ENCODE results near the gene HDAC4. TPM values are rescaled to one million over a fixed set of nuclear protein-coding genes. Genes with fewer than 3 reads are reported as not detected.

The HDAC4 gene
- total RNA-seq, 8 experiments from 2014 or later: 12.2 to 55.7 (median 18.1) TPM

- in situ Hi-C loops (cut with MboI; ENCODE audit: low pct_unique_long_range_greater_than_20kb in 2 of 9, low sequenced_read_pairs in 9 of 9, unreplicated experiment in 9 of 9): no loop called here
- peak in 1 of 8 experiments; percentile 4 for ATAC-seq (replicated peaks in 6 of 8)
- no peak overlapping the region for H3K4me3 ChIP-seq
- 77 to 100% (median 94%) methylated on average over 1 to 5 of the region's 15 CpGs; no CpG with 5 or more reads in 2 of the 10 experiments for WGBS, 10 experiments
- H3K4me1 ChIP-seq (replicated peaks in 1 of 2): peaks cover 70 to 76% of the 10 kb centered on the region in 2 donors
- no peak overlapping the region for H3K27ac ChIP-seq
Observed at GRCh38 chr2:239293775-239294430, 106.9 kb downstream of the HDAC4 start.

- Histone ChIP-seq H3K4me3 (no peak overlapping the region), H3K27ac (no peak overlapping the region), H3K4me1 (replicated peaks in 1 of 2) (peaks cover 75 to 76% of the 10 kb centered on the region in 2 donors)
- ATAC-seq (replicated peaks in 6 of 8): no peak
- in situ Hi-C loops (cut with MboI; ENCODE audit: low pct_unique_long_range_greater_than_20kb in 2 of 9, low sequenced_read_pairs in 9 of 9, unreplicated experiment in 9 of 9): no loop called here
- WGBS, 10 experiments: 0 to 92% (median 76%) methylated on average over 1 to 11 of the region's 15 CpGs; no CpG with 5 or more reads in 1 of the 10 experiments
Observed at GRCh38 chr2:239292959-239293774, 107.7 kb downstream of the HDAC4 start.

GRCh38 chr2:239292531-239292930, 108.3 kb downstream of the HDAC4 start:
- peaks cover 76 to 77% of the 10 kb centered on the region in 2 donors for H3K4me1 ChIP-seq (replicated peaks in 1 of 2)
- in situ Hi-C loops (cut with MboI; ENCODE audit: low pct_unique_long_range_greater_than_20kb in 2 of 9, low sequenced_read_pairs in 9 of 9, unreplicated experiment in 9 of 9): no loop called here
- H3K4me3 ChIP-seq: no peak overlapping the region
- 50 to 100% (median 77%) methylated on average over 1 to 5 of the region's 5 CpGs; no CpG with 5 or more reads in 2 of the 10 experiments for WGBS, 10 experiments
- ATAC-seq (replicated peaks in 6 of 8): no peak
- H3K27ac ChIP-seq: peak overlapping the region; percentile 83 to 85

DNA sequence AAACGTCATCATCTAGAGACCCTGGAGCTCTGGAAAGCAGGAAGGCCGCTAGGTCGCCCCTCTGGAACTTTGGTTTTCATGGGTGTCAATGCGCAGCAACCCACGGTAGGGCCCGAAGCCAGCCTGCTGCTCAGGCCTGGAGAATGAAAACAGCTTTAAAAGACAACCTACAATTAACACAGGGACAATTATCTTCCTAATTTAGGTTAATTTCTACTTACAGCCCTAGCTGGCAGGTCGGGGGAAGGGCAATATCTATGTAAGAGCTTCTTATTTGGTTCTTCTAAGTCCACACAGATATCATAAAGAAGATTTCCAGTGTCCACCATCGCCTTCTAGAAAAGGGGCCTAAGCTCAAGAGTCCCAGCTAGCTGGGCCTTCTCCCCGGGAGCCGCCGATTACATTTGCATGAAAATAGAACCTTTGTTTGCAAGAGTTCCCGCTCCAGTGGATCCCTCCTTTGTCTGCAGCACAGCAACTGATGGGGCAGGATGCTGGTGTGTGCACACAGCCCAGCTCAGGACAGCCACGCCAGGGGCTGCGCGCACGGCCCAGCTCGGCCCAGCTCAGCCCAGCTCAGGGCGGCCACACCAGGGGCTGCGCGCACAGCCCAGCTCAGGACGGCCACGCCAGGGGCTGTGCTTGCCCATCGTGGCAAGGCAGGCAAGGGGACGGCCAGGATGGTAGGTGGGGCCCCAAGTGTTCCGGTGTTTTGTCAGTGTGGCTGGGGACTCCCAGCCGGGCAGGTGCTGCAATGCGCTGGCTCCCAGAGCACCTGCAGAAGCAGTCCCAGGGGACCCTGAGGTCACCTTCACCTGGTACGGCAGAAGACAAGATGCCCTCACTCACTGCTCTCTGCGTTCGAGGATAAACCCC, 109.1 kb downstream of the HDAC4 start:
- WGBS, 10 experiments: 0 to 100% (median 54%) methylated on average over 1 to 7 of the region's 30 CpGs; no CpG with 5 or more reads in 3 of the 10 experiments
- ATAC-seq (replicated peaks in 6 of 8): peak in 5 of 8 experiments; percentile 95 to 97 (median 97)
- Histone ChIP-seq H3K4me3 (no peak overlapping the region), H3K27ac (peak overlapping the region; percentile 83 to 85), H3K4me1 (replicated peaks in 1 of 2) (peaks cover 76% of the 10 kb centered on the region in 2 donors)
- in situ Hi-C loops (cut with MboI; ENCODE audit: low pct_unique_long_range_greater_than_20kb in 2 of 9, low sequenced_read_pairs in 9 of 9, unreplicated experiment in 9 of 9): no loop called here

- peaks cover 75 to 76% of the 10 kb centered on the region in 2 donors for H3K4me1 ChIP-seq (replicated peaks in 1 of 2)
- peak in 5 of 8 experiments; percentile 6 to 27 (median 8) for ATAC-seq (replicated peaks in 6 of 8)
- WGBS, 10 experiments: 10 to 100% (median 71%) methylated on average over 1 to 18 of the region's 39 CpGs; no CpG with 5 or more reads in 3 of the 10 experiments
- peak overlapping the region; percentile 77 to 83 for H3K27ac ChIP-seq
- in situ Hi-C loops (cut with MboI; ENCODE audit: low pct_unique_long_range_greater_than_20kb in 2 of 9, low sequenced_read_pairs in 9 of 9, unreplicated experiment in 9 of 9): no loop called here
- H3K4me3 ChIP-seq: no peak overlapping the region
Observed at GRCh38 chr2:239290618-239291474, 110.0 kb downstream of the HDAC4 start.

DNA sequence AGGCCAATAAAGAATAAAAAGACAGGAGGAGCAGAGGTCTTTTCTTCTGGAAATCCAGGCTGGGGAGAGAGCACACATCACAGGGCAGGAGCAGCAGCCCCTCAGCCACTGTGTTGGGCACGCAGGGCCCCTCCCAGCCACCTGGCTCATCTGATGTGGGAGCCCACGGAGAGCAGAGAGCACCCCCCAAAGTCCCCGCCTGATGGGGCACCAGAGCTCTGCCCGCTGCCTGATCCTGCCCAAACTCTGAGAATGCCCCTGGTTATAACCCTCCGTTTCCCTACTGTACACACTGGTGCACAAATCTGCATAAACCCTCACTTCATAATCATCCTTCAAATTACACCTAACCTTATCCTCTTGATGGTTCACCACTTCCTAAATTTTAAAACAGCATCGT, 111.3 kb downstream of the HDAC4 start:
- Histone ChIP-seq H3K4me1 (replicated peaks in 1 of 2) (peaks cover 80 to 82% of the 10 kb centered on the region in 2 donors), H3K4me3 (no peak overlapping the region), H3K27ac (no peak overlapping the region)
- in situ Hi-C loops (cut with MboI; ENCODE audit: low pct_unique_long_range_greater_than_20kb in 2 of 9, low sequenced_read_pairs in 9 of 9, unreplicated experiment in 9 of 9): no loop called here
- WGBS, 10 experiments: 44 to 100% (median 90%) methylated on average over 1 to 3 of the region's 6 CpGs; no CpG with 5 or more reads in 1 of the 10 experiments
- ATAC-seq (replicated peaks in 6 of 8): no peak

DNA sequence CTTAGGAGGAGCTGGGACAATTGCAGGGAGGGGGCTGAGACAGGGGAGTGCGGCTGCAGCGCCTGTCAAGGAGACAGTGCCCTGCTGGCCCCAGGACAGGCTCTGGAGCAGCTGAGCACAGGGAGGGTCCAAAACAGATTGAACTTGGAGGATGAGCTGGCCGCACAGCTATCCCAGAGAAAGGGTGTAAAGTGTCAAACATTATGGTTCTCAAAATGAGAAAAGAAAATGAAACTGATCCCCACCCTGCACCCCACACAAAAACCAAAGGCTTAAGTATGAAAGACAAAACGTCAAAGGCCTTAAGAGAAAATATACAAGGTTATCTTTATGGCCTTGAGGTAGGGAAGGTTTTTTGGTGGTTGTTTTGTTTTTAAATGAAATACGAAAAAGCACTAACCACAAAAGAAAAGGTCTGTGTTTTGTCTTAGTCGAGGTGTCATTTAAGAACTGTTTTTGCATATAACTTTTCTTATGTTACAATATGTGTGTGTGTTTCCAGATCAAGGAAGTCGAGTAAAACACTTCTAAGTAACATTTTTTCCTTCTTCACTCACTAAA, 111.8 kb downstream of the HDAC4 start:
- WGBS, 10 experiments: 17 to 71% (median 50%) methylated on average over 1 to 5 of the region's 7 CpGs; no CpG with 5 or more reads in 1 of the 10 experiments
- Histone ChIP-seq H3K4me1 (replicated peaks in 1 of 2) (peaks cover 85% of the 10 kb centered on the region in 2 donors), H3K4me3 (no peak overlapping the region), H3K27ac (no peak overlapping the region)
- ATAC-seq (replicated peaks in 6 of 8): peak in 2 of 8 experiments; percentile 74 to 77
- in situ Hi-C loops (cut with MboI; ENCODE audit: low pct_unique_long_range_greater_than_20kb in 2 of 9, low sequenced_read_pairs in 9 of 9, unreplicated experiment in 9 of 9): no loop called here

- WGBS, 10 experiments: 42 to 93% (median 82%) methylated on average over 2 to 4 of the region's 4 CpGs
- in situ Hi-C loops (cut with MboI; ENCODE audit: low pct_unique_long_range_greater_than_20kb in 2 of 9, low sequenced_read_pairs in 9 of 9, unreplicated experiment in 9 of 9): no loop called here
- ATAC-seq (replicated peaks in 6 of 8): no peak
- Histone ChIP-seq H3K4me1 (replicated peaks in 1 of 2) (peaks cover 82 to 87% of the 10 kb centered on the region in 2 donors), H3K4me3 (no peak overlapping the region), H3K27ac (no peak overlapping the region)
Observed at GRCh38 chr2:239288237-239288636, 112.6 kb downstream of the HDAC4 start.

DNA sequence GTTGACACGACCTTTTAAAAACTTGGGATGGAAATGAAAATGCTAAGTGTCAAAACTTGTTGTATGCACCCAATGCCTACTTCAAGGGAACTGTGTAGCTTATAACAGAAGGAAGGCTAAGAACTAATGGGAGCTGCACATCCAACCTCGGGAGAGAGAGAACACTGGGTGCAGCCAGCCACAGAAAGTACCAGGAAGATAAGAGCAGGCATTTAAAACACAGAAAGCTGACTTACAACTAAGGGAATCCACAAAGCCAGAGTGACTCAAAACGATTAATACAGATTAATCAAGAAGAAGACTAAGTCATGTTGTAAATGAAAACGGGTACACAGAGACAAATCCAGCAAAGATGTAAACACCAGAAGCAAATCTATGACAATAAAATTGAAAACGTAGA, 113.4 kb downstream of the HDAC4 start:
- Histone ChIP-seq H3K4me3 (no peak overlapping the region), H3K4me1 (replicated peaks in 1 of 2) (peaks cover 74 to 79% of the 10 kb centered on the region in 2 donors), H3K27ac (no peak overlapping the region)
- in situ Hi-C loops (cut with MboI; ENCODE audit: low pct_unique_long_range_greater_than_20kb in 2 of 9, low sequenced_read_pairs in 9 of 9, unreplicated experiment in 9 of 9): no loop called here
- 55 to 90% (median 69%) methylated on average over 2 to 5 of the region's 5 CpGs for WGBS, 10 experiments
- no peak for ATAC-seq (replicated peaks in 6 of 8)

GRCh38 chr2:239286901-239287300, 113.9 kb downstream of the HDAC4 start:
- no peak overlapping the region for H3K27ac ChIP-seq
- peaks cover 69 to 74% of the 10 kb centered on the region in 2 donors for H3K4me1 ChIP-seq (replicated peaks in 1 of 2)
- 67 to 100% (median 93%) methylated on average over 1 to 8 of the region's 10 CpGs; no CpG with 5 or more reads in 3 of the 10 experiments for WGBS, 10 experiments
- ATAC-seq (replicated peaks in 6 of 8): no peak
- in situ Hi-C loops (cut with MboI; ENCODE audit: low pct_unique_long_range_greater_than_20kb in 2 of 9, low sequenced_read_pairs in 9 of 9, unreplicated experiment in 9 of 9): no loop called here
- no peak overlapping the region for H3K4me3 ChIP-seq

GRCh38 chr2:239285932-239286230, 114.9 kb downstream of the HDAC4 start:
- Histone ChIP-seq H3K4me3 (no peak overlapping the region), H3K27ac (no peak overlapping the region), H3K4me1 (replicated peaks in 1 of 2) (peaks cover 58 to 63% of the 10 kb centered on the region in 2 donors)
- ATAC-seq (replicated peaks in 6 of 8): no peak
- WGBS, 10 experiments: 50 to 100% (median 83%) methylated on average over 1 to 3 of the region's 3 CpGs
- in situ Hi-C loops (cut with MboI; ENCODE audit: low pct_unique_long_range_greater_than_20kb in 2 of 9, low sequenced_read_pairs in 9 of 9, unreplicated experiment in 9 of 9): no loop called here

Measured in motor neuron (in vitro differentiated cells).